Mucosa of descending colon (tissue), 3 donors: ENCODE measurements around the gene IRAK4. TPM values are rescaled to one million over a fixed set of nuclear protein-coding genes. Genes with fewer than 3 reads are reported as not detected.

Experiments used
- ATAC-seq: fragments of 200-7000 bp; cut with Tn5 transposase; one replicate; pipeline ENCODE4 v1.9.1; 2020; ENCODE audit warnings: mild to moderate bottlenecking, moderate library complexity
- DNase-seq, 3 donors: peaks; one replicate each; pipeline ENCODE4 v3.0.0-alpha.2; 2020
- H3K36me3 ChIP-seq: fragments of 200-600 bp; one replicate; pipeline ENCODE4 v1.8.0; 2021; ENCODE audit warnings: low read depth, mild to moderate bottlenecking
- H3K4me1 ChIP-seq: fragments of 200-600 bp; one replicate; pipeline ENCODE4 v1.8.0; 2021; ENCODE audit warnings: low read depth, mild to moderate bottlenecking
- H3K4me3 ChIP-seq: fragments of 200-600 bp; one replicate; pipeline ENCODE4 v1.8.0; 2021; ENCODE audit warnings: mild to moderate bottlenecking
- H3K9me3 ChIP-seq: fragments of 200-600 bp; one replicate; pipeline ENCODE4 v1.8.0; 2021; ENCODE audit warnings: mild to moderate bottlenecking
- CTCF ChIP-seq: fragments of 200-600 bp; IDR thresholded peaks from one replicate; pipeline ENCODE4 v1.8.0; 2022; ENCODE audit warnings: antibody characterized with exemption, mild to moderate bottlenecking
- intact Hi-C, 2 donors: fragments of 100-400 bp; cut with DNase I in 1 of 2; cut with micrococcal nuclease in 1 of 2; formaldehyde crosslinking; loops; one replicate each; pipeline versions ENCODE4 v1.11.0 to v1.11.1; 2022; cut with DNase I, micrococcal nuclease
- total RNA-seq, 3 donors: library from RNA; stranded (reverse); fragmentation: NEBNext Ultra II Directional in 2 of 3; extraction: Animal tissue kit (Norgen Biotek cat#: 25700) in 2 of 3; gene quantifications; one replicate each; pipeline versions ENCODE4 v1.2.1 to v1.2.4, GENCODE V29; 2021 to 2023
- donor health status: DM: no; HTN: no; CAD: no; lungs with moderate emphysema.
- donor health status: DM: no; HTN: no; CAD: no.
- donor health status: DM: no; HTN: yes; CAD: no.

Gene IRAK4
- total RNA-seq, 3 donors from 2014 or later: 20.8 to 22.0 (median 20.9) TPM

GRCh38 chr12:43728698-43729097 is 30.1 kb upstream of the IRAK4 start:
- intact Hi-C loops: no loop called here
- Histone ChIP-seq H3K36me3 (no peaks in the 10 kb centered on the region), H3K4me1 (no peaks in the 10 kb centered on the region), H3K4me3 (no peak overlapping the region), H3K9me3 (no peaks in the 10 kb centered on the region)
- no peak for ATAC-seq
- DNase-seq: no peak
- TF ChIP-seq CTCF: no peak

- intact Hi-C loops: no loop called here
- ATAC-seq (no peak), DNase-seq (no peak)
- Histone ChIP-seq H3K4me1 (no peaks in the 10 kb centered on the region), H3K4me3 (no peak overlapping the region), H3K9me3 (no peaks in the 10 kb centered on the region), H3K36me3 (no peaks in the 10 kb centered on the region)
- TF ChIP-seq CTCF: peak; percentile 2
Observed at GRCh38 chr12:43730283-43730682, 28.5 kb upstream of the IRAK4 start.

GRCh38 chr12:43733687-43734086 is 25.1 kb upstream of the IRAK4 start:
- intact Hi-C loops: no loop called here
- H3K9me3 ChIP-seq: no peaks in the 10 kb centered on the region
- no peak for TF ChIP-seq CTCF
- H3K4me1 ChIP-seq: no peaks in the 10 kb centered on the region
- DNase-seq (no peak), ATAC-seq (no peak)
- H3K36me3 ChIP-seq: no peaks in the 10 kb centered on the region
- H3K4me3 ChIP-seq: no peak overlapping the region

- no peak for ATAC-seq
- intact Hi-C loops: no loop called here
- Histone ChIP-seq H3K4me3 (no peak overlapping the region), H3K9me3 (no peaks in the 10 kb centered on the region), H3K36me3 (no peaks in the 10 kb centered on the region), H3K4me1 (no peaks in the 10 kb centered on the region)
- no peak for DNase-seq
- TF ChIP-seq CTCF: no peak
Observed at GRCh38 chr12:43736927-43737440, 21.8 kb upstream of the IRAK4 start.

- intact Hi-C loops: no loop called here
- Histone ChIP-seq H3K4me1 (no peaks in the 10 kb centered on the region), H3K9me3 (no peaks in the 10 kb centered on the region), H3K36me3 (no peaks in the 10 kb centered on the region), H3K4me3 (no peak overlapping the region)
- DNase-seq (no peak), ATAC-seq (no peak)
- no peak for TF ChIP-seq CTCF
Observed at GRCh38 chr12:43737646-43738045, 21.1 kb upstream of the IRAK4 start.

GRCh38 chr12:43740511-43741100 is 18.1 kb upstream of the IRAK4 start:
- DNase-seq (no peak), ATAC-seq (no peak)
- Histone ChIP-seq H3K4me1 (no peaks in the 10 kb centered on the region), H3K4me3 (no peak overlapping the region), H3K9me3 (no peaks in the 10 kb centered on the region), H3K36me3 (no peaks in the 10 kb centered on the region)
- intact Hi-C loops: no loop called here
- TF ChIP-seq CTCF: no peak
